Common myeloid progenitor, CD34-positive (primary cell): Measurements from ENCODE around the gene UBE2F. TPM values are rescaled to one million over a fixed set of nuclear protein-coding genes. Genes with fewer than 3 reads are reported as not detected.

Experiments used
- CTCF ChIA-PET: fragments of 350-600 bp; sonication (Branson Sonifier 250); formaldehyde crosslinking; loops from one replicate; lab custom pipeline; 2021; ENCODE audit warnings: antibody characterized with exemption; lab: Charles Lee
- POLR2A ChIA-PET: fragments of 350-600 bp; sonication (Branson Sonifier 250); formaldehyde crosslinking; loops from one replicate; lab custom pipeline; 2021; ENCODE audit warnings: antibody characterized with exemption; lab: Charles Lee
- DNase-seq, 3 donors: peaks; one replicate each; pipeline versions ENCODE4 v3.0.0 to v3.0.0-alpha.2; 2013
- H3K27ac ChIP-seq, 2 experiments: 1 replicate in 1 of 2; 2 replicates in 1 of 2; pipeline ENCODE4 v1.7.0; 2013; ENCODE audit warnings: inconsistent platforms in 2 of 2, low read length in 2 of 2, mild to moderate bottlenecking in 2 of 2, low read depth in 1 of 2, moderate library complexity in 1 of 2; ENCODE audit not compliant: severe bottlenecking in 2 of 2, insufficient read depth in 1 of 2, poor library complexity in 1 of 2
- H3K27me3 ChIP-seq, 5 experiments: replicated peaks in 2 of 5; 1 replicate in 3 of 5; 2 replicates in 2 of 5; pipeline versions ENCODE4 v1.6.1 to v1.7.0; 2013; ENCODE audit warnings: low read length in 4 of 5, mild to moderate bottlenecking in 2 of 5, moderate library complexity in 2 of 5, inconsistent platforms in 1 of 5; ENCODE audit not compliant: insufficient read depth in 5 of 5, control insufficient read depth in 4 of 5
- H3K36me3 ChIP-seq, 4 experiments: 1 replicate in 2 of 4; 2 replicates in 2 of 4; pipeline versions ENCODE4 v1.6.1 to v1.7.0; 2013; ENCODE audit warnings: low read length in 3 of 4, control low read depth in 1 of 4, mild to moderate bottlenecking in 1 of 4; ENCODE audit not compliant: control insufficient read depth in 4 of 4, insufficient read depth in 4 of 4
- H3K4me1 ChIP-seq, 4 experiments: 1 replicate in 3 of 4; 2 replicates in 1 of 4; pipeline versions ENCODE4 v1.6.1 to v1.7.1; 2013; ENCODE audit warnings: low read length in 3 of 4, mild to moderate bottlenecking in 3 of 4, control low read depth in 1 of 4, inconsistent platforms in 1 of 4, moderate library complexity in 1 of 4; ENCODE audit not compliant: control insufficient read depth in 4 of 4, insufficient read depth in 4 of 4; ENCODE audit errors: control extremely low read depth in 1 of 4
- H3K4me3 ChIP-seq, 7 experiments: 1 replicate in 4 of 7; 2 replicates in 3 of 7; pipeline versions ENCODE4 v1.5.1 to v1.7.0; 2013; ENCODE audit warnings: mild to moderate bottlenecking in 7 of 7, low read length in 6 of 7, moderate library complexity in 6 of 7, inconsistent platforms in 2 of 7, low read depth in 2 of 7, control low read depth in 1 of 7; ENCODE audit not compliant: insufficient read depth in 4 of 7, control insufficient read depth in 1 of 7; ENCODE audit errors: extremely low read depth in 1 of 7
- H3K9me3 ChIP-seq, 5 experiments: 1 replicate in 4 of 5; 2 replicates in 1 of 5; pipeline versions ENCODE4 v1.6.1 to v1.7.1; 2013; ENCODE audit warnings: low read length in 4 of 5, mild to moderate bottlenecking in 2 of 5, inconsistent platforms in 1 of 5, low read depth in 1 of 5, moderate library complexity in 1 of 5; ENCODE audit not compliant: control insufficient read depth in 4 of 5, insufficient read depth in 2 of 5; ENCODE audit errors: control extremely low read depth in 1 of 5
- WGBS: methylation state at CpG from one replicate; pipeline ENCODE4 v1.1.5; 2013; ENCODE audit not compliant: insufficient coverage; 5-methylcytosine and 5-hydroxymethylcytosine counted together
- polyA plus RNA-seq: library from polyadenylated mRNA; unstranded; fragments of 120-200 nt; gene quantifications from one replicate; pipeline ENCODE4 v1.2.1, GENCODE V29; 2013

Gene UBE2F
- 55.7 TPM for polyA plus RNA-seq

DNA sequence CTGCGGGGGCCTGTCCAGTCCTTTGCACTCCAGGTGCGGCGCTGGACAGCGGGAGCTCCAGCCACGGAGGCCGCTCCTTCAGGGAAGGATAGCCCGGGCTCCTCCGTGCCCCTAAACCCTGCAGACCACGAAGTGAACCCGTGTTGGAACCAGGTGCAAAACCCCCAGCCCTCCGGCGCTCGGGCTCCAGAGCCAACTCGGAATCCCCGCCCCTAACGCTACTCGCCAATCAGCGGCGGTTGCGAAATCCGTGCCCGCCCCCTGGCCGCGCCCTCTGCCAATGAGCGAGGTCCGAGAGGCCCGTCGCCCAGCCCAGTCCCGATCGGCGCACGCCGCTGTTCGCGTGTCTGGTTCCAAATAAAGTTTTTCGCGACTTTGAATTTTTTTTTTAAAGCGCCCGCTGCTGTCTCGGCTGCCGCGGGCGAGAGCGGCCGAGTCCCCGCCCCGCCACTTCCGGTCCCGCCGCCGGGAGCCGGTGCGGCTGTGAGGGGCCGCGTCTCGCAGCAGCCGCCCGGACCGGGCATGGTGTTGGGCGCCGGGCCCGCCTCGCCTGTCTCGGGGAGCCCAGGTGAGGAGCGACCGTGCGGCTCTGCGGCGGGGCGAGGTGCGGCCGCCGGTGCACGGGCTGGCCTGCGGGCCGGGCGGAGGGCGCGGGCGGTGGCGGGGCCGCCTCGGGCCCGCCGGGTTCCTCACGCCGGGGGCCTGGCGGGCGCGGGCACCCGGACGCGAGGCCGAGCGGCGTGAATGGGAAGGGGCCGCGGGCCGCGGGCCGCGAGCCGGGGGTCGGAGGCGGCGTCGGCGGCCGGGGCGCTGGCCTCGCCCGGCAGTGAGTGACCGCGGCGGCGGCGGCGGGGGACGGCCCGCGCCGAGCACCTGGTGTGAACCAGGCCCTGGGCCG is at the start of gene UBE2F:
Gene UBE2F, plus strand, starts transcription at position 450 of the 898 bp plus-strand sequence. CDS start 6,094 bp downstream, outside the sequence.
- ChIA-PET POLR2A (no interaction called here), CTCF (no interaction called here)
- Histone ChIP-seq H3K9me3 (peaks cover 0 to 15% (median 13%) of the 10 kb centered on the region in 5 experiments), H3K4me3 (peak within 1 kb of the TSS; percentile 69 to 89 (median 79)), H3K27me3 (no peaks in the 10 kb centered on the region), H3K4me1 (peaks cover 26 to 53% (median 47%) of the 10 kb centered on the region in 4 experiments), H3K27ac (peak within 1 kb of the TSS in 1 of 2 experiments; percentile 66), H3K36me3 (no peaks in the 10 kb centered on the region)
- under 1% methylated on average over 62 of the region's 123 CpGs for WGBS
- DNase-seq = peak; percentile 97 to 98 (median 98)

GRCh38 chr2:237917696-237918374 is 49.0 kb upstream of the UBE2F start:
- Histone ChIP-seq H3K9me3 (no peaks in the 10 kb centered on the region), H3K27me3 (no peaks in the 10 kb centered on the region), H3K27ac (no peak overlapping the region), H3K36me3 (no peaks in the 10 kb centered on the region), H3K4me3 (no peak overlapping the region), H3K4me1 (peaks cover 4 to 25% (median 17%) of the 10 kb centered on the region in 4 experiments)
- CTCF ChIA-PET = interaction anchor here (2.1 kb wide), 1 partner anchor 15 kb away, joined by 10 read pairs; no protein-coding TSS in a partner anchor
- POLR2A ChIA-PET = no interaction called here
- WGBS = 100% methylated on average over 4 of the region's 5 CpGs
- DNase-seq = no peak

DNA sequence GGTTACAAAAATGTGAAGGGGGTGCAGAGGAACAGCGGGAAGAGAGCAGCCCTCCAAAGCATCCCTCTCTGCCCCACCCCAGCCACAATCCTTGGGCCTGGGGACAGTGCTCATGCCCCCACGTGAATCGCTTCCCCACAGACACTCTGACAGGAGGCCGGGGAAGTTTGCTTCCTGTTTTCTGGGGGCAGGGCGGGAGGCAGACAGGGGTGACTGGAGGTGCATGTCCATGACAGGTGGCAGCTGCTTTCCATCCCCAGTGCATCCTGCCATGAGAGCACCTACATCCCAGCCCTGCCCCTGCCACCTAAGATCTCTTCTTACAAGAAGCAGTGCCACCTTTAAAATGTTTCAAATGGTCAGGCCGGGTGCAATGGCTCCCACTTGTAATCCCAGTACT is 47.2 kb upstream of the UBE2F start:
- no peak overlapping the region for H3K4me3 ChIP-seq
- peak in 2 of 3 donors; percentile 47 to 60 for DNase-seq
- WGBS = 18% methylated on average over 4 of the region's 6 CpGs
- H3K36me3 ChIP-seq = no peaks in the 10 kb centered on the region
- CTCF ChIA-PET = no interaction called here
- H3K9me3 ChIP-seq = no peaks in the 10 kb centered on the region
- H3K27ac ChIP-seq = no peak overlapping the region
- H3K27me3 ChIP-seq = no peaks in the 10 kb centered on the region
- POLR2A ChIA-PET = no interaction called here
- peaks cover 4 to 33% (median 23%) of the 10 kb centered on the region in 4 experiments for H3K4me1 ChIP-seq

DNA sequence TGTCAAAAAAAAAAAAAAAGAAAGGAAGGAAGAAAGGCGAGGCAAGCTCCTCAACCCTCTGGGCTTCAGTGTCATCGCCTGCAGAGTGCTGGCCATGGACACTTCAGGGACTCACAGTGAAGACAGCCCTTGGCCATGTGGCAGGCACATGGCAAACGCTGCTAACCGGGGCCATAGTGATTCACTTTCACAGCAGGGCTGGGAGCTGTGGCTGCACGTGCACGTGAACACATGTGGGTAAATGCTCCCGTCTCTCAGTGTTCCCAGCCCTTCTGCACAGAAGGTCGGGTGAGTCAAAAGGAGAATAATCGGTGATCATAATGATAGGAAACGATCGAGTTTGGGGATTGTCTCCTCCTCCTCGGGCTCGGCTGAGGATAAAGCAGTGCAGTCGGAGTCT is 46.1 kb upstream of the UBE2F start:
- Histone ChIP-seq H3K9me3 (no peaks in the 10 kb centered on the region), H3K27ac (no peak overlapping the region), H3K4me1 (peaks cover 4 to 32% (median 23%) of the 10 kb centered on the region in 4 experiments), H3K27me3 (no peaks in the 10 kb centered on the region), H3K4me3 (no peak overlapping the region), H3K36me3 (no peaks in the 10 kb centered on the region)
- ChIA-PET CTCF (no interaction called here), POLR2A (no interaction called here)
- no peak for DNase-seq
- WGBS = 96% methylated on average over 14 of the region's 14 CpGs

- Histone ChIP-seq H3K27me3 (no peaks in the 10 kb centered on the region), H3K4me1 (peaks cover 4 to 37% (median 30%) of the 10 kb centered on the region in 4 experiments), H3K36me3 (no peaks in the 10 kb centered on the region), H3K27ac (no peak overlapping the region), H3K9me3 (no peaks in the 10 kb centered on the region), H3K4me3 (no peak overlapping the region)
- ChIA-PET CTCF (interaction anchor here (1.4 to 3.1 kb wide), 3 partner anchors 18 to 58 kb away, joined by 4 to 14 read pairs (median 5); no protein-coding TSS in a partner anchor), POLR2A (no interaction called here)
- no peak for DNase-seq
- 92% methylated on average over 8 of the region's 10 CpGs for WGBS
Measured at GRCh38 chr2:237921967-237922492, 44.8 kb upstream of the UBE2F start.

- Histone ChIP-seq H3K27me3 (no peaks in the 10 kb centered on the region), H3K9me3 (no peaks in the 10 kb centered on the region), H3K4me1 (peaks cover 4 to 37% (median 30%) of the 10 kb centered on the region in 4 experiments), H3K4me3 (peak overlapping the region in 5 of 7 experiments; percentile 35 to 79 (median 60)), H3K27ac (no peak overlapping the region), H3K36me3 (no peaks in the 10 kb centered on the region)
- CTCF ChIA-PET = interaction anchor here (0.7 to 3.4 kb wide), 15 partner anchors 10 to 118 kb away, joined by 3 to 21 read pairs (median 4); no protein-coding TSS in a partner anchor
- POLR2A ChIA-PET = interaction anchor here (1.3 kb wide), 1 partner anchor 47 kb away, joined by 3 read pairs; no protein-coding TSS in a partner anchor
- DNase-seq = no peak
- 57% methylated on average over 11 of the region's 13 CpGs for WGBS
Measured at GRCh38 chr2:237922641-237923361, 44.0 kb upstream of the UBE2F start.
